ENCODE results near the gene GABRG3.

GABRG3 gene

DNA sequence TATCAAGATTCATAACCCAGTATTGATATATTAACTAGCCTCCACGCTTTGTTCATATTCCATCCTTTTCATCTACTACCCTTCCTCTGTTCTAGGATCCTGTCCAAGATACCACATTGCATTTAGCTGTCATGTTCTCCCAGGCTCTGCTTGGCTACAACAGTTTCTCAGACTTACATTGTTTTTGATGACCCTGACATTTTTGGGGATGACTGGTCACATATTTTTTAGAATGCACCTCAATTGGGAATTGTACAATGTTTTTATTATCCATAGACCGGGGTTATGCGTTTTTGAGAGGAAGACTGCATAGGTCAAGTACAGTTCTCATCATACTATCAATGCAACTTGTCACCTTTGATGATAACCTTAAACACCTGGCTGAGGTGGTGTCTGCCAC is 421.2 kb downstream of the GABRG3 start:
- ChIA-PET POLR2A (no interaction called here), CTCF (no interaction called here)
- no peak for TF ChIP-seq ZNF785 (tag by site-specific recombination; IDR thresholded peaks at IDR 0.05)
- no peak for TF ChIP-seq ZFHX2 (tag by site-specific recombination; conservative IDR thresholded peaks at IDR 0.05)
- no peak for TF ChIP-seq ZSCAN23 (tag by site-specific recombination; IDR thresholded peaks at IDR 0.05)
- TF ChIP-seq GFI1B (tag by site-specific recombination; IDR thresholded peaks at IDR 0.05), result no peak
- H3K9me3 ChIP-seq (ENCODE audit: control insufficient read depth, insufficient read depth, low read depth, low read length), result no peaks in the 10 kb centered on the region
- no peaks in the 10 kb centered on the region for H3K36me3 ChIP-seq (ENCODE audit: control insufficient read depth in 2 of 2, insufficient read depth in 1 of 2, low read length in 2 of 2)
- no peak overlapping the region for H3K4me3 ChIP-seq (ENCODE audit: low read depth, low read length)
- no peak overlapping the region for H3K27ac ChIP-seq (ENCODE audit: extremely low read depth, low read depth, low read length)
- H3K4me1 ChIP-seq (ENCODE audit: control insufficient read depth, insufficient read depth, low read length), result no peaks in the 10 kb centered on the region

DNA sequence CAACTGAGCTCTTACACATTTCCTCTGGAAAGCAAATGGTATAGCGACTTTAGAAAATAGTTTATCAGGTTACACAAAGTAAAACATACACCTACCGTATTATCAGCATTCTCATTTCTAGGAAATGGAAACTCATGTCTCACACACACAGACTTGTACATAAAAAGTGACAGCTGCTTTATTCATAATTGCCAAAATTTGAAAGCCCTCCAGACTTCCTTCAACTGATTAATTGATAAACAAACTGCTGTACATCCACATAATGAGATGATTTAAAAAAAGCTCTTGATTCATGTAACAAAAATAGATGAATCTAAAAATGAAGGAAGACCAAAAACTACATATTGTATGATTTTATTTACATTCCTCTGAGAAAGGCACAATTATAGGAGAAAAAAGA is 425.5 kb downstream of the GABRG3 start:
- H3K4me1 ChIP-seq (ENCODE audit: control insufficient read depth, insufficient read depth, low read length), result no peaks in the 10 kb centered on the region
- POLR2A ChIA-PET, result no interaction called here
- no peaks in the 10 kb centered on the region for H3K36me3 ChIP-seq (ENCODE audit: control insufficient read depth in 2 of 2, insufficient read depth in 1 of 2, low read length in 2 of 2)
- no peak overlapping the region for H3K4me3 ChIP-seq (ENCODE audit: low read depth, low read length)
- TF ChIP-seq ZFP37 (tag by site-specific recombination; IDR thresholded peaks at IDR 0.05) (no peak), HOXA7 (CRISPR knock-in tag; IDR thresholded peaks at IDR 0.05; ENCODE audit: borderline replicate concordance) (no peak), OSR2 (tag by site-specific recombination; IDR thresholded peaks at IDR 0.05) (no peak), ZNF426 (tag by site-specific recombination; IDR thresholded peaks at IDR 0.05) (no peak), ZNF571 (tag by site-specific recombination; IDR thresholded peaks at IDR 0.05) (no peak), ZSCAN18 (tag by site-specific recombination; IDR thresholded peaks at IDR 0.05) (no peak)
- H3K27ac ChIP-seq (ENCODE audit: extremely low read depth, low read depth, low read length), result no peak overlapping the region
- H3K9me3 ChIP-seq (ENCODE audit: control insufficient read depth, insufficient read depth, low read depth, low read length), result no peaks in the 10 kb centered on the region
- CTCF ChIA-PET, result no interaction called here

DNA sequence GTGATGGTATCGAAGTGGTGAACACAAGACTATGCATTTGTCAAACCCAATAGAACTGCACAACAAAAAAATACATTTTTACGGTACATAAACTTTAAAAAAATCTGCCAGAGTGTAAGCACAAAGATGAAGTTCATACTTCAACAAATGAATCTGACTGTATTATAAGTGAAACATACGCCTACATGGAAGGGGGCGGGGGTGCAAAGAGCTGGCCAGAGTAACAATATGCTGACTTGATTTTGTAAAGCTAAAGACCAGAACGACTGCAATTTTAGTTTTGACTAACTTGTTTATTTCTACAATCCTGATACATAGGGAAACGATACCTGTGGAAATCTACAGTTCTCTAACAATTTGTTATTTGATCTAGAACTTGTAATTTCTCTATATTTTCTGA is 426.0 kb downstream of the GABRG3 start:
- Histone ChIP-seq H3K27ac (ENCODE audit: extremely low read depth, low read depth, low read length) (no peak overlapping the region), H3K4me3 (ENCODE audit: low read depth, low read length) (no peak overlapping the region), H3K4me1 (ENCODE audit: control insufficient read depth, insufficient read depth, low read length) (no peaks in the 10 kb centered on the region), H3K36me3 (ENCODE audit: control insufficient read depth in 2 of 2, insufficient read depth in 1 of 2, low read length in 2 of 2) (no peaks in the 10 kb centered on the region), H3K9me3 (ENCODE audit: control insufficient read depth, insufficient read depth, low read depth, low read length) (no peaks in the 10 kb centered on the region)
- TF ChIP-seq ZNF837 (tag by site-specific recombination; IDR thresholded peaks at IDR 0.05) (no peak), ZNF211 (tag by site-specific recombination; IDR thresholded peaks at IDR 0.05; ENCODE audit: low read depth) (no peak), GLI4 (tag by site-specific recombination; IDR thresholded peaks at IDR 0.05) (no peak), OVOL3 (tag by site-specific recombination; IDR thresholded peaks at IDR 0.05) (no peak)
- POLR2A ChIA-PET, result no interaction called here
- CTCF ChIA-PET, result no interaction called here

DNA sequence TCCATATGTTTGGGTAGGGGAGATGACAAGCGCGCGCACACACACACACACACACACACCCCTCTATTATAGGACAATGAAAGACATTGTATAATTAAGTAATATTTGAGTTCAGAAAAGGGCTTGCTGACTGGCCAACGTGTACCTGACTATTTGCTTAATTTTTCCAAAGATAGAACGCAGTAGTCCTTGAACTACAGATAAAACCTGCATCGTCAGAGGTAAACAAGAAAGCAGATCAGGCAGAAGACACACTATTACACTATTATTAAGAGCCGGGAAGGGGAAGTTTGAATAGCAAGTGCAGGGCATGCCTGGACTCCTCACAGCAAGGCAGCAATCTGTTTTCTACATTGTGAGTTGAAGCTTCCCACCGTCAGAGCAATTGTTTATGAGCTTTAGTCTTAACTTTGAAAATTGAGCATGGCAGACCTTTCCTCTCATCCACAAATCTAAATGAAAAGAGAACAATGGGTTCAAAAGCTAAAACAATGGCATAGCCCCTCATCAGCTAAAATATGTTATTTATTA is 427.7 kb downstream of the GABRG3 start:
- TF ChIP-seq ZNF768 (tag by site-specific recombination; IDR thresholded peaks at IDR 0.05) (no peak), KLF8 (tag by site-specific recombination; IDR thresholded peaks at IDR 0.05) (no peak), ZNF837 (tag by site-specific recombination; IDR thresholded peaks at IDR 0.05) (no peak), ZNF48 (tag by site-specific recombination; IDR thresholded peaks at IDR 0.05) (no peak), ZNF555 (tag by site-specific recombination; conservative IDR thresholded peaks at IDR 0.05) (no peak), ZNF654 (tag by site-specific recombination; IDR thresholded peaks at IDR 0.05; ENCODE audit: low read depth) (no peak), ZNF341 (tag by site-specific recombination; IDR thresholded peaks at IDR 0.05; ENCODE audit: low read depth) (no peak), ZIC2 (tag by site-specific recombination; IDR thresholded peaks at IDR 0.05) (no peak), ZNF658 (tag by site-specific recombination; IDR thresholded peaks at IDR 0.05) (no peak), TRIM28 (IDR thresholded peaks at IDR 0.05; ENCODE audit: borderline replicate concordance, low read length) (no peak), FEZF1 (tag by site-specific recombination; IDR thresholded peaks at IDR 0.05) (no peak), ZFP3 (tag by site-specific recombination; IDR thresholded peaks at IDR 0.05; ENCODE audit: low read depth) (no peak), ZNF791 (tag by site-specific recombination; IDR thresholded peaks at IDR 0.05) (no peak), ZNF670 (tag by site-specific recombination; IDR thresholded peaks at IDR 0.05; ENCODE audit: low read depth) (no peak), ZNF266 (tag by site-specific recombination; IDR thresholded peaks at IDR 0.05; ENCODE audit: low read depth) (no peak), ZNF302 (tag by site-specific recombination; IDR thresholded peaks at IDR 0.05; ENCODE audit: low read depth) (no peak)
- TF ChIP-seq, protein P1, sequence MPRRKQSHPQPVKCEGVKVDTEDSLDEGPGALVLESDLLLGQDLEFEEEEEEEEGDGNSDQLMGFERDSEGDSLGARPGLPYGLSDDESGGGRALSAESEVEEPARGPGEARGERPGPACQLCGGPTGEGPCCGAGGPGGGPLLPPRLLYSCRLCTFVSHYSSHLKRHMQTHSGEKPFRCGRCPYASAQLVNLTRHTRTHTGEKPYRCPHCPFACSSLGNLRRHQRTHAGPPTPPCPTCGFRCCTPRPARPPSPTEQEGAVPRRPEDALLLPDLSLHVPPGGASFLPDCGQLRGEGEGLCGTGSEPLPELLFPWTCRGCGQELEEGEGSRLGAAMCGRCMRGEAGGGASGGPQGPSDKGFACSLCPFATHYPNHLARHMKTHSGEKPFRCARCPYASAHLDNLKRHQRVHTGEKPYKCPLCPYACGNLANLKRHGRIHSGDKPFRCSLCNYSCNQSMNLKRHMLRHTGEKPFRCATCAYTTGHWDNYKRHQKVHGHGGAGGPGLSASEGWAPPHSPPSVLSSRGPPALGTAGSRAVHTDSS (tag by site-specific recombination; IDR thresholded peaks at IDR 0.05), result no peak
- no peaks in the 10 kb centered on the region for H3K9me3 ChIP-seq (ENCODE audit: control insufficient read depth, insufficient read depth, low read depth, low read length)
- H3K4me3 ChIP-seq (ENCODE audit: low read depth, low read length), result no peak overlapping the region
- H3K36me3 ChIP-seq (ENCODE audit: control insufficient read depth in 2 of 2, insufficient read depth in 1 of 2, low read length in 2 of 2), result no peaks in the 10 kb centered on the region
- H3K4me1 ChIP-seq (ENCODE audit: control insufficient read depth, insufficient read depth, low read length), result no peaks in the 10 kb centered on the region
- H3K27ac ChIP-seq (ENCODE audit: extremely low read depth, low read depth, low read length), result no peak overlapping the region
- CTCF ChIA-PET, result no interaction called here
- POLR2A ChIA-PET, result no interaction called here
